ENCODE results near the gene SORCS2. TPM values are rescaled to one million over a fixed set of nuclear protein-coding genes. Genes with fewer than 3 reads are reported as not detected.

The SORCS2 gene
- total RNA-seq, 2 experiments from 2014 or later = 0.03 TPM; not detected in 1

GRCh38 chr4:7255996-7256395 lies 63.7 kb downstream of the SORCS2 start:
- BruUV-seq (replicated peaks) = no TSS peak
- no peaks in the 10 kb centered on the region for H3K9me3 ChIP-seq (ENCODE audit: low read length)
- TF ChIP-seq CTCF (conservative IDR thresholded peaks at IDR 0.05; ENCODE audit: low read length) (no peak), EZH2phosphoT487 (IDR thresholded peaks at IDR 0.05; ENCODE audit: borderline replicate concordance, low read depth, low read length) (no peak)
- H3K36me3 ChIP-seq (ENCODE audit: insufficient read depth, low read length) = no peaks in the 10 kb centered on the region
- H3K9me2 ChIP-seq (ENCODE audit: insufficient read depth, low read length) = no peaks in the 10 kb centered on the region
- POLR2A ChIA-PET = no interaction called here
- CTCF ChIA-PET (ENCODE audit: unreplicated experiment) = no interaction called here
- intact Hi-C loops (cut with micrococcal nuclease; ENCODE audit: unreplicated experiment) = no loop called here
- H3K27ac ChIP-seq (ENCODE audit: low read depth, low read length, poor library complexity, severe bottlenecking) = no peak overlapping the region
- no peaks in the 10 kb centered on the region for H3K79me2 ChIP-seq (ENCODE audit: insufficient read depth, low read depth, low read length)
- H3K4me1 ChIP-seq (ENCODE audit: insufficient read depth, low read length, poor library complexity, severe bottlenecking) = no peaks in the 10 kb centered on the region
- H2AFZ ChIP-seq (ENCODE audit: low read length) = no peak overlapping the region
- no peak for DNase-seq (ENCODE audit: low spot score)
- H3K4me3 ChIP-seq (ENCODE audit: low read depth, low read length, poor library complexity, severe bottlenecking) = no peak overlapping the region
- H3K4me2 ChIP-seq (ENCODE audit: low read length) = no peak overlapping the region
- H4K20me1 ChIP-seq (ENCODE audit: insufficient read depth, low read length) = no peaks in the 10 kb centered on the region

GRCh38 chr4:7256984-7257810 lies 64.9 kb downstream of the SORCS2 start:
- Histone ChIP-seq H4K20me1 (ENCODE audit: insufficient read depth, low read length) (no peaks in the 10 kb centered on the region), H3K27ac (ENCODE audit: low read depth, low read length, poor library complexity, severe bottlenecking) (no peak overlapping the region), H2AFZ (ENCODE audit: low read length) (no peak overlapping the region), H3K4me1 (ENCODE audit: insufficient read depth, low read length, poor library complexity, severe bottlenecking) (no peaks in the 10 kb centered on the region), H3K9me3 (ENCODE audit: low read length) (no peaks in the 10 kb centered on the region), H3K79me2 (ENCODE audit: insufficient read depth, low read depth, low read length) (no peaks in the 10 kb centered on the region), H3K9me2 (ENCODE audit: insufficient read depth, low read length) (no peaks in the 10 kb centered on the region), H3K4me3 (ENCODE audit: low read depth, low read length, poor library complexity, severe bottlenecking) (no peak overlapping the region), H3K4me2 (ENCODE audit: low read length) (no peak overlapping the region), H3K36me3 (ENCODE audit: insufficient read depth, low read length) (no peaks in the 10 kb centered on the region)
- ChIA-PET CTCF (ENCODE audit: unreplicated experiment) (no interaction called here), POLR2A (no interaction called here)
- intact Hi-C loops (cut with micrococcal nuclease; ENCODE audit: unreplicated experiment) = no loop called here
- no peak for TF ChIP-seq CTCF (conservative IDR thresholded peaks at IDR 0.05; ENCODE audit: low read length)
- TF ChIP-seq EZH2phosphoT487 (IDR thresholded peaks at IDR 0.05; ENCODE audit: borderline replicate concordance, low read depth, low read length) = no peak
- no TSS peak for BruUV-seq (replicated peaks)
- no peak for DNase-seq (ENCODE audit: low spot score)

- ChIA-PET POLR2A (no interaction called here), CTCF (ENCODE audit: unreplicated experiment) (no interaction called here)
- Histone ChIP-seq H3K79me2 (ENCODE audit: insufficient read depth, low read depth, low read length) (no peaks in the 10 kb centered on the region), H3K36me3 (ENCODE audit: insufficient read depth, low read length) (no peaks in the 10 kb centered on the region), H3K4me1 (ENCODE audit: insufficient read depth, low read length, poor library complexity, severe bottlenecking) (no peaks in the 10 kb centered on the region), H3K9me2 (ENCODE audit: insufficient read depth, low read length) (no peaks in the 10 kb centered on the region), H4K20me1 (ENCODE audit: insufficient read depth, low read length) (no peaks in the 10 kb centered on the region), H3K9me3 (ENCODE audit: low read length) (no peaks in the 10 kb centered on the region), H3K27ac (ENCODE audit: low read depth, low read length, poor library complexity, severe bottlenecking) (no peak overlapping the region), H2AFZ (ENCODE audit: low read length) (no peak overlapping the region), H3K4me2 (ENCODE audit: low read length) (no peak overlapping the region), H3K4me3 (ENCODE audit: low read depth, low read length, poor library complexity, severe bottlenecking) (no peak overlapping the region)
- intact Hi-C loops (cut with micrococcal nuclease; ENCODE audit: unreplicated experiment) = no loop called here
- BruUV-seq (replicated peaks) = no TSS peak
- TF ChIP-seq CTCF (conservative IDR thresholded peaks at IDR 0.05; ENCODE audit: low read length) = no peak
- no peak for DNase-seq (ENCODE audit: low spot score)
Measured at GRCh38 chr4:7259039-7259438, 66.7 kb downstream of the SORCS2 start.

All from OCI-LY7 (cell line).